H9 (cell line): ENCODE data around the gene POLR3F. TPM values are rescaled to one million over a fixed set of nuclear protein-coding genes. Genes with fewer than 3 reads are reported as not detected.

Experiments
- DNase-seq: peaks from one replicate; pipeline ENCODE4 v3.0.0-alpha.2; 2017
- H2AFZ ChIP-seq: one replicate; pipeline ENCODE4 v1.6.1; 2013; ENCODE audit warnings: mild to moderate bottlenecking, low read length, control low read depth, moderate library complexity
- H2AK5ac ChIP-seq: 2 replicates; pipeline ENCODE4 v1.6.1; 2013; ENCODE audit warnings: low read length, control low read depth, mixed read lengths; ENCODE audit not compliant: insufficient read length
- H2BK120ac ChIP-seq: one replicate; pipeline ENCODE4 v1.6.1; 2013; ENCODE audit warnings: low read depth, mild to moderate bottlenecking, low read length, control low read depth, inconsistent platforms; ENCODE audit not compliant: poor library complexity, severe bottlenecking
- H2BK12ac ChIP-seq: 2 replicates; pipeline ENCODE4 v1.6.1; 2013; ENCODE audit warnings: low read length, control low read depth, mixed read lengths, low read depth; ENCODE audit not compliant: insufficient read length
- H2BK15ac ChIP-seq: 2 replicates; pipeline ENCODE4 v1.6.1; 2013; ENCODE audit warnings: low read depth, low read length, control low read depth
- H2BK20ac ChIP-seq: one replicate; pipeline ENCODE4 v1.6.1; 2013; ENCODE audit warnings: low read depth, mild to moderate bottlenecking, low read length, control low read depth, inconsistent platforms; ENCODE audit not compliant: poor library complexity, severe bottlenecking
- H2BK5ac ChIP-seq: 2 replicates; pipeline ENCODE4 v1.6.1; 2013; ENCODE audit warnings: low read length, control low read depth, mixed read lengths; ENCODE audit not compliant: insufficient read length
- H3K14ac ChIP-seq: 2 replicates; pipeline ENCODE4 v1.6.1; 2013; ENCODE audit warnings: low read length, control low read depth; ENCODE audit not compliant: insufficient read depth
- H3K18ac ChIP-seq: 2 replicates; pipeline ENCODE4 v1.6.1; 2013; ENCODE audit warnings: low read depth, mild to moderate bottlenecking, mixed read lengths, low read length, control low read depth; ENCODE audit not compliant: insufficient read length
- H3K23ac ChIP-seq: 2 replicates; pipeline ENCODE4 v1.6.1; 2013; ENCODE audit warnings: low read length, control low read depth, mixed read lengths, low read depth; ENCODE audit not compliant: insufficient read length
- H3K23me2 ChIP-seq: 2 replicates; pipeline ENCODE4 v1.6.1; 2013; ENCODE audit warnings: low read depth, mild to moderate bottlenecking, mixed read lengths, low read length, control low read depth; ENCODE audit not compliant: insufficient read length, poor library complexity, severe bottlenecking
- H3K27ac ChIP-seq: 2 replicates; pipeline ENCODE4 v1.5.1; 2013; ENCODE audit warnings: low read length, control low read depth, mixed read lengths, low read depth; ENCODE audit not compliant: insufficient read length
- H3K27me3 ChIP-seq: 2 replicates; pipeline ENCODE4 v1.6.1; 2013; ENCODE audit warnings: low read length, control low read depth, inconsistent platforms; ENCODE audit not compliant: insufficient read depth
- H3K4ac ChIP-seq: 2 replicates; pipeline ENCODE4 v1.6.1; 2013; ENCODE audit warnings: low read depth, mild to moderate bottlenecking, control low read depth, inconsistent platforms, low read length, moderate library complexity
- H3K4me1 ChIP-seq: 2 replicates; pipeline ENCODE4 v1.6.1; 2013; ENCODE audit warnings: low read length, control low read depth, inconsistent platforms; ENCODE audit not compliant: insufficient read depth
- H3K4me2 ChIP-seq: 2 replicates; pipeline ENCODE4 v1.6.1; 2013; ENCODE audit warnings: low read length, control low read depth, mixed read lengths; ENCODE audit not compliant: insufficient read length, insufficient read depth
- H3K56ac ChIP-seq: 2 replicates; pipeline ENCODE4 v1.6.1; 2013; ENCODE audit warnings: low read depth, mild to moderate bottlenecking, mixed read lengths, low read length, control low read depth; ENCODE audit not compliant: insufficient read length
- H3K79me1 ChIP-seq: 2 replicates; pipeline ENCODE4 v1.6.1; 2013; ENCODE audit warnings: low read depth, mild to moderate bottlenecking, moderate library complexity, low read length, control low read depth, inconsistent platforms; ENCODE audit not compliant: insufficient read depth, poor library complexity, severe bottlenecking
- H3K79me2 ChIP-seq: 2 replicates; pipeline ENCODE4 v1.6.1; 2013; ENCODE audit warnings: low read length, control low read depth, inconsistent platforms; ENCODE audit not compliant: insufficient read depth
- H3K9ac ChIP-seq: 2 replicates; pipeline ENCODE4 v1.6.1; 2013; ENCODE audit warnings: low read length, control low read depth, mixed read lengths; ENCODE audit not compliant: insufficient read length; ENCODE audit errors: extremely low read depth
- H3K9me3 ChIP-seq: one replicate; pipeline ENCODE4 v1.6.1; 2013; ENCODE audit warnings: low read depth, low read length, inconsistent platforms; ENCODE audit not compliant: control insufficient read depth
- H3T11ph ChIP-seq: one replicate; pipeline ENCODE4 v1.6.1; 2013; ENCODE audit warnings: mild to moderate bottlenecking, low read length, control low read depth, inconsistent platforms
- H4K20me1 ChIP-seq: one replicate; pipeline ENCODE4 v1.6.1; 2013; ENCODE audit not compliant: control insufficient read depth, insufficient read length, insufficient read depth
- H4K5ac ChIP-seq: 2 replicates; pipeline ENCODE4 v1.6.1; 2013; ENCODE audit warnings: low read depth, mild to moderate bottlenecking, mixed read lengths, low read length, control low read depth; ENCODE audit not compliant: insufficient read length
- H4K8ac ChIP-seq: replicated peaks from 2 replicates; pipeline ENCODE4 v1.6.1; 2013; ENCODE audit warnings: low read length, control low read depth, mixed read lengths, low read depth; ENCODE audit not compliant: insufficient read length
- H4K91ac ChIP-seq: 2 replicates; pipeline ENCODE4 v1.6.1; 2013; ENCODE audit warnings: low read depth, mild to moderate bottlenecking, moderate library complexity, mixed read lengths, low read length, control low read depth; ENCODE audit not compliant: insufficient read length
- H3K27ac Mint-ChIP-seq, 3 experiments: 2 replicates in 2 of 3; 3 replicates in 1 of 3; pipeline ENCODE4 v1.8.0; 2020 to 2021; ENCODE audit warnings: mixed read lengths in 3 of 3, mild to moderate bottlenecking in 1 of 3, moderate library complexity in 1 of 3
- H3K27me3 Mint-ChIP-seq: 2 replicates; pipeline ENCODE4 v1.8.0; 2021; ENCODE audit warnings: low read depth, mild to moderate bottlenecking, moderate library complexity, mixed read lengths
- H3K36me3 Mint-ChIP-seq, 3 experiments: 2 replicates in 2 of 3; 3 replicates in 1 of 3; pipeline ENCODE4 v1.8.0; 2020 to 2021; ENCODE audit warnings: low read depth in 3 of 3, mixed read lengths in 3 of 3; ENCODE audit not compliant: insufficient read depth in 1 of 3
- H3K4me1 Mint-ChIP-seq, 2 experiments: 2 replicates each; pipeline ENCODE4 v1.8.0; 2020; ENCODE audit warnings: mixed read lengths in 2 of 2
- H3K4me3 Mint-ChIP-seq, 2 experiments: 2 replicates in 1 of 2; 3 replicates in 1 of 2; pipeline ENCODE4 v1.8.0; 2020 to 2021; ENCODE audit warnings: mild to moderate bottlenecking in 2 of 2, mixed read lengths in 2 of 2, moderate library complexity in 1 of 2
- H3K9me3 Mint-ChIP-seq, 2 experiments: 2 replicates in 1 of 2; 3 replicates in 1 of 2; pipeline ENCODE4 v1.8.0; 2020; ENCODE audit warnings: mild to moderate bottlenecking in 2 of 2, mixed read lengths in 2 of 2, moderate library complexity in 1 of 2
- CTCF ChIP-seq: fragments of 200-600 bp; sonication (generic); conservative IDR thresholded peaks from 3 replicates; pipeline ENCODE4 v1.8.0; 2021; ENCODE audit warnings: antibody characterized with exemption, mild to moderate bottlenecking
- WGBS: extraction: QIAGEN DNeasy Blood & Tissue Kit; methylation state at CpG from one replicate; pipeline ENCODE4 v1.1.7; 2013; ENCODE audit warnings: missing lambda C conversion rate, low lambda C conversion rate, mixed read lengths; ENCODE audit not compliant: insufficient read length; ENCODE audit errors: extremely low coverage; 5-methylcytosine and 5-hydroxymethylcytosine counted together
- total RNA-seq: library from RNA; stranded (reverse); gene quantifications from 2 replicates; pipeline ENCODE4 v1.2.1, GENCODE V29; 2021

Gene POLR3F
- total RNA-seq, 1 experiment from 2014 or later, result 16.1 TPM

DNA sequence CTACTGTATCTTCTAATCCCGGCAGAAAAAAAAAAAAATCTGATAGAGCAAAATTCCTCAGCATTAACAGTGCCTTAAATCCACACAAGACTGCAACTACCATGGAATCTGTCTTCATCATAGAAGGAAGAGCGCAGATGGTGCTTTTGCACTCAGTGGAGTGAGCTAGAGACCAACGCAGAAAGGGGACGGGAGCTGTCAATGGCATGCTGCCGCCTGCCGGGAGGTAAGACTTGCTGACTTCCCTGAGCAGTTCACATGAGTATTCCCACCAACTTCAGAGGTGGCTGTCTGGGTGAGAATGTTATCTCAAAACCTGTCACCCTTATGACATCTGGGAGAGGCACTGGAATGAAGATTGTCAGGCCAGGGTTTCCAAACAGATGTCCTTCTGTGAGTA is 36.0 kb upstream of the POLR3F start:
- TF ChIP-seq CTCF, result no peak
- H4K20me1 ChIP-seq, result no peaks in the 10 kb centered on the region
- no peak overlapping the region for H3K23ac ChIP-seq
- Mint-ChIP-seq H3K27me3 (no peaks in the 10 kb centered on the region), H3K27ac (no peak overlapping the region), H3K4me3 (no peak overlapping the region), H3K9me3 (no peaks in the 10 kb centered on the region), H3K4me1 (no peaks in the 10 kb centered on the region; a peak in 2 of 4 replicates), H3K36me3 (peaks cover 0 to 2% (median 0%) of the 10 kb centered on the region in 3 experiments; a peak in 1 of 7 replicates)
- no peak overlapping the region for H2AFZ ChIP-seq
- H3K79me2 ChIP-seq, result no peaks in the 10 kb centered on the region
- no peak overlapping the region for H2BK15ac ChIP-seq
- no CpG with 5 or more reads among the region's 6 CpGs for WGBS
- no peak overlapping the region for H2BK120ac ChIP-seq
- H3K27ac ChIP-seq, result no peak overlapping the region
- no peak overlapping the region for H4K5ac ChIP-seq
- H3K9me3 ChIP-seq, result no peaks in the 10 kb centered on the region
- H3K9ac ChIP-seq, result no peak overlapping the region
- H4K8ac ChIP-seq, result no peak overlapping the region
- H2BK5ac ChIP-seq, result no peak overlapping the region
- no peaks in the 10 kb centered on the region for H3K23me2 ChIP-seq
- no peak overlapping the region for H3K18ac ChIP-seq
- no peak overlapping the region for H3T11ph ChIP-seq
- H3K14ac ChIP-seq, result no peak overlapping the region
- no peak overlapping the region for H3K56ac ChIP-seq
- H2BK20ac ChIP-seq, result no peak overlapping the region
- no peak for DNase-seq
- no peak overlapping the region for H4K91ac ChIP-seq
- H3K79me1 ChIP-seq, result no peaks in the 10 kb centered on the region
- no peak overlapping the region for H3K4me2 ChIP-seq
- no peak overlapping the region for H2AK5ac ChIP-seq
- H3K4ac ChIP-seq, result no peak overlapping the region
- no peaks in the 10 kb centered on the region for H3K4me1 ChIP-seq
- H2BK12ac ChIP-seq, result no peak overlapping the region
- no peaks in the 10 kb centered on the region for H3K27me3 ChIP-seq
